Measurements from ENCODE around the gene PACRG. TPM values are rescaled to one million over a fixed set of nuclear protein-coding genes. Genes with fewer than 3 reads are reported as not detected.

PACRG gene
- polyA plus RNA-seq, 1 donor (not counting 4 experiments of a cell fraction or from before 2014, with no cell fraction given): 0.31 TPM

- FAIRE-seq (no peak), DNase-seq (ENCODE audit: low read depth, low spot score) (no peak)
Observed at GRCh38 chr6:163338671-163339405, 611.1 kb downstream of the PACRG start.

GRCh38 chr6:163339466-163339865 is 611.7 kb downstream of the PACRG start:
- Histone ChIP-seq H3K27me3 (ENCODE audit: control insufficient read depth, extremely low read depth, insufficient read depth, low read length) (no peaks in the 10 kb centered on the region), H3K9me3 (ENCODE audit: control insufficient read depth, low read depth, low read length) (no peaks in the 10 kb centered on the region), H2AFZ (ENCODE audit: control insufficient read depth, low read length) (no peak overlapping the region), H3K9ac (ENCODE audit: control insufficient read depth, extremely low read depth, insufficient read depth, low read length) (no peak overlapping the region), H3K4me2 (ENCODE audit: control insufficient read depth, extremely low read depth, insufficient read depth, low read depth, low read length) (no peak overlapping the region), H3K4me1 (ENCODE audit: control insufficient read depth, extremely low read depth, insufficient read depth, low read length) (no peaks in the 10 kb centered on the region), H3K9me1 (ENCODE audit: control insufficient read depth, extremely low read depth, insufficient read depth, low read length) (no peaks in the 10 kb centered on the region), H3K79me2 (ENCODE audit: control insufficient read depth, insufficient read depth, low read length) (no peaks in the 10 kb centered on the region), H3K27ac (ENCODE audit: control insufficient read depth, insufficient read depth, low read length) (no peak overlapping the region), H3K36me3 (ENCODE audit: control insufficient read depth in 2 of 2, extremely low read depth in 1 of 2, insufficient read depth in 2 of 2, low read length in 2 of 2) (no peaks in the 10 kb centered on the region), H4K20me1 (ENCODE audit: control insufficient read depth, extremely low read depth, insufficient read depth, low read length) (no peaks in the 10 kb centered on the region), H3K4me3 (ENCODE audit: control insufficient read depth in 2 of 3, extremely low read depth in 1 of 3, insufficient read depth in 2 of 3, low read depth in 1 of 3, low read length in 3 of 3) (no peak overlapping the region)
- dilution Hi-C loops (cut with MboI; ENCODE audit: extremely low pct_ligation_motif_present, low sequenced_read_pairs): no loop called here
- DNase-seq (ENCODE audit: low read depth, low spot score) (no peak), FAIRE-seq (no peak)
- no peak for TF ChIP-seq CTCF (optimal IDR thresholded peaks at IDR 0.05 in 1 of 3, IDR thresholded peaks at IDR 0.05 in 1 of 3, conservative IDR thresholded peaks at IDR 0.05 in 1 of 3; ENCODE audit: extremely low read depth in 1 of 3, insufficient read depth in 2 of 3, low read length in 3 of 3)
- TF ChIP-seq EZH2 (IDR thresholded peaks at IDR 0.05; ENCODE audit: low read length): no peak

More at GRCh38 chr6:163338671-163339405, 611.1 kb downstream of the PACRG start:
- no peak overlapping the region for H3K4me2 ChIP-seq (ENCODE audit: control insufficient read depth, extremely low read depth, insufficient read depth, low read depth, low read length)
- dilution Hi-C loops (cut with MboI; ENCODE audit: extremely low pct_ligation_motif_present, low sequenced_read_pairs): no loop called here
- H3K9ac ChIP-seq (ENCODE audit: control insufficient read depth, extremely low read depth, insufficient read depth, low read length): no peak overlapping the region
- no peaks in the 10 kb centered on the region for H3K36me3 ChIP-seq (ENCODE audit: control insufficient read depth in 2 of 2, extremely low read depth in 1 of 2, insufficient read depth in 2 of 2, low read length in 2 of 2)
- no peaks in the 10 kb centered on the region for H3K27me3 ChIP-seq (ENCODE audit: control insufficient read depth, extremely low read depth, insufficient read depth, low read length)
- no peaks in the 10 kb centered on the region for H3K9me1 ChIP-seq (ENCODE audit: control insufficient read depth, extremely low read depth, insufficient read depth, low read length)
- no peak overlapping the region for H3K4me3 ChIP-seq (ENCODE audit: control insufficient read depth in 2 of 3, extremely low read depth in 1 of 3, insufficient read depth in 2 of 3, low read depth in 1 of 3, low read length in 3 of 3)
- no peak overlapping the region for H3K27ac ChIP-seq (ENCODE audit: control insufficient read depth, insufficient read depth, low read length)
- H3K9me3 ChIP-seq (ENCODE audit: control insufficient read depth, low read depth, low read length): no peaks in the 10 kb centered on the region
- no peaks in the 10 kb centered on the region for H4K20me1 ChIP-seq (ENCODE audit: control insufficient read depth, extremely low read depth, insufficient read depth, low read length)
- TF ChIP-seq EZH2 (IDR thresholded peaks at IDR 0.05; ENCODE audit: low read length) (no peak), CTCF (optimal IDR thresholded peaks at IDR 0.05 in 1 of 3, IDR thresholded peaks at IDR 0.05 in 1 of 3, conservative IDR thresholded peaks at IDR 0.05 in 1 of 3; ENCODE audit: extremely low read depth in 1 of 3, insufficient read depth in 2 of 3, low read length in 3 of 3) (no peak)
- H2AFZ ChIP-seq (ENCODE audit: control insufficient read depth, low read length): no peak overlapping the region
- H3K79me2 ChIP-seq (ENCODE audit: control insufficient read depth, insufficient read depth, low read length): no peaks in the 10 kb centered on the region
- no peaks in the 10 kb centered on the region for H3K4me1 ChIP-seq (ENCODE audit: control insufficient read depth, extremely low read depth, insufficient read depth, low read length)
